HepG2 (cell line): ENCODE data around the gene PTPRN. TPM values are rescaled to one million over a fixed set of nuclear protein-coding genes. Genes with fewer than 3 reads are reported as not detected.

Experiments
- AHR ChIP-seq: IDR thresholded peaks from 2 replicates; pipeline ENCODE4 v1.6.1; 2018; ENCODE audit warnings: missing genetic modification reagents, missing compliant biosample characterization
- HNF1A ChIP-seq, 2 experiments: sonication (generic) in 1 of 2; formaldehyde crosslinking in 1 of 2; IDR thresholded peaks; 2 replicates each; pipeline versions ENCODE4 v1.4.0 to v1.6.1; 2016 to 2020; ENCODE audit warnings: borderline replicate concordance in 1 of 2, low read depth in 1 of 2, mild to moderate bottlenecking in 1 of 2, missing genetic modification reagents in 1 of 2
- IKZF4 ChIP-seq: sonication (generic); formaldehyde crosslinking; IDR thresholded peaks from 2 replicates; pipeline ENCODE4 v1.5.1; 2020; ENCODE audit warnings: borderline replicate concordance, mild to moderate bottlenecking, low read depth, missing genetic modification reagents; ENCODE audit errors: not compliant biosample characterization
- PHF20 ChIP-seq: sonication (generic); formaldehyde crosslinking; IDR thresholded peaks from 2 replicates; pipeline ENCODE4 v1.5.0; 2020; ENCODE audit warnings: mild to moderate bottlenecking, missing genetic modification reagents
- RORA ChIP-seq: sonication (generic); formaldehyde crosslinking; IDR thresholded peaks from 2 replicates; pipeline ENCODE4 v1.5.0; 2020; ENCODE audit warnings: mild to moderate bottlenecking, missing genetic modification reagents, moderate library complexity
- TMF1 ChIP-seq: sonication (generic); formaldehyde crosslinking; IDR thresholded peaks from 2 replicates; pipeline ENCODE4 v1.8.1; 2022; ENCODE audit warnings: low read depth, missing genetic modification reagents
- ZNF430 ChIP-seq: sonication (generic); formaldehyde crosslinking; IDR thresholded peaks from 2 replicates; pipeline ENCODE4 v1.9.0; 2021; ENCODE audit warnings: mild to moderate bottlenecking, missing genetic modification reagents
- ZNF512B ChIP-seq: sonication (generic); formaldehyde crosslinking; IDR thresholded peaks from 2 replicates; pipeline ENCODE4 v1.5.1; 2020; ENCODE audit warnings: missing genetic modification reagents, mild to moderate bottlenecking, borderline replicate concordance
- ZNF772 ChIP-seq: sonication (generic); formaldehyde crosslinking; IDR thresholded peaks from 2 replicates; pipeline ENCODE4 v1.5.0; 2020; ENCODE audit warnings: mild to moderate bottlenecking, missing genetic modification reagents
- ZNF816 ChIP-seq: sonication (generic); formaldehyde crosslinking; IDR thresholded peaks from 2 replicates; pipeline ENCODE4 v1.8.0; 2022; ENCODE audit warnings: missing genetic modification reagents, mild to moderate bottlenecking, borderline replicate concordance
- polyA plus RNA-seq, 8 experiments: library from polyadenylated mRNA; depleted of rRNA in 3 of 8; stranded (reverse) in 7 of 8; unstranded in 1 of 8; fragments of >200 nt; fragmentation: Illumina TruSeq in 4 of 8; extraction: Trizol in 4 of 8; gene quantifications; 2 replicates each; pipeline versions ENCODE4 v1.2.1 to v1.2.3, GENCODE V29; 2011 to 2016; ENCODE audit warnings: low read depth in 4 of 8, missing spikeins in 1 of 8, mixed read lengths in 1 of 8; ENCODE audit not compliant: insufficient read depth in 1 of 8
- total RNA-seq, 5 experiments: library from RNA; depleted of rRNA; stranded (reverse); fragments of >200 nt; fragmentation: Illumina TruSeq; extraction: Trizol; gene quantifications; 2 replicates each; pipeline ENCODE4 v1.2.3, GENCODE V29; 2016; ENCODE audit warnings: low read depth in 1 of 5
- TF ChIP-seq, protein P1 (sequence below): IDR thresholded peaks from 2 replicates; pipeline ENCODE4 v1.6.1; 2016; ENCODE audit warnings: low read depth, borderline replicate concordance
- TF ChIP-seq, protein P2 (sequence below): sonication (generic); formaldehyde crosslinking; conservative IDR thresholded peaks from 2 replicates; pipeline ENCODE4 v1.4.0; 2020; ENCODE audit warnings: missing genetic modification reagents
- TF ChIP-seq, protein P3 (sequence below): sonication (generic); formaldehyde crosslinking; IDR thresholded peaks from 2 replicates; pipeline ENCODE4 v1.5.0; 2020; ENCODE audit warnings: missing genetic modification reagents
- TF ChIP-seq, protein P4 (sequence below): sonication (generic); formaldehyde crosslinking; IDR thresholded peaks from 2 replicates; pipeline ENCODE4 v1.9.0; 2022; ENCODE audit warnings: missing genetic modification reagents, mild to moderate bottlenecking, borderline replicate concordance

Gene PTPRN
- total and polyA plus RNA-seq, 2 of the 13 experiments (the other 11 are each of a cell fraction or from before 2014, with no cell fraction given) = 0.26 TPM; not detected in 1

DNA sequence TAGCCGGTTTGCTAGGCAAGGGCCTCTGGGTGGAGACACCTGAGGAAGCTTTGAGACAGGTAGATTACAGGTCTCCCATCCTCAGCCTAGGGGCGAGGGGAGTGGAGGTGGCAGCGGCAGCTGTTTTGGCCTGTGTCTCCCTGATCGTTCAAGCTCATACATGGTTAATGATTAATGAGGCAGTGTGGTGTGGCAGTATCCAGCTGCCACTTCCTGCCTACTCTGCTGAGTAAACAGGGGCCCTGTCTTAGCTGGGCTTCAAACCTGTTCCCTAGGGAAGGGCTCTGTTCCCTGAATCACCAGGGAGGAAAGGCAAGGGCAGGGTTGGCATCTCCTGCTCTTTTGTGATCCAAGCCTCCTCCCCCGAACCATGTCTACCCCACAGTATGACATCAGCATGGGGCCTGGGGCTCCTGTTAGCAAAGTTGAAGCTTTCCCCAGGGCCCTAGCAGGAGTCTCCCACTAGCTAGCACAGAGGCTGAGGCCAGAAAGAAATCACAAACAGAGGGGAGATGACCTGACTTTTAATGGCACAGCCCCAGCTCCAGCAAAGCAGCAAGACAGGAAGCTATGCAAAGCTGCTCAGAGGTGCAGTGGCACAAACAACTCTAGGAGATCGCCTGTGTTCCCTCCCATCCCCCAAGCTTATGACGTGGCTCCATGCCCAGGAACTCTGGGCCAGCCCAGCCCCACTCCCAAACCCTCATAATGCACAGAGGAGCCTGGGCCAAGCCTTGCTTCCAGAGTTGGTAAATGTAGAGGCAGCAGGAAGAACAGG is 59.8 kb downstream of the PTPRN start (continued):
- TF ChIP-seq, protein P1, sequence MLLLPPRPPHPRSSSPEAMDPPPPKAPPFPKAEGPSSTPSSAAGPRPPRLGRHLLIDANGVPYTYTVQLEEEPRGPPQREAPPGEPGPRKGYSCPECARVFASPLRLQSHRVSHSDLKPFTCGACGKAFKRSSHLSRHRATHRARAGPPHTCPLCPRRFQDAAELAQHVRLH (CRISPR knock-in tag) = no peak; the same call in 1 of the 2 replicates
- TF ChIP-seq IKZF4 (CRISPR knock-in tag) = no peak
- TF ChIP-seq AHR (CRISPR knock-in tag) = peak; percentile 21
- peak; percentile 75; the same call in 1 of the 2 replicates for TF ChIP-seq ZNF430 (CRISPR knock-in tag)
- peak; percentile 85 for TF ChIP-seq ZNF772 (CRISPR knock-in tag)
- TF ChIP-seq HNF1A (IDR thresholded peaks at IDR 0.05; ENCODE audit: low read depth) = peak; percentile 99
- TF ChIP-seq HNF1A (CRISPR knock-in tag; IDR thresholded peaks at IDR 0.05; ENCODE audit: borderline replicate concordance) = peak; percentile 100
- TF ChIP-seq ZNF816 (CRISPR knock-in tag) = 0 out of 2 replicates have a peak, but pooled peaks have one; percentile 77
- TF ChIP-seq ZNF512B (CRISPR knock-in tag) = no peak; the same call in 1 of the 2 replicates
- TF ChIP-seq PHF20 (CRISPR knock-in tag) = no peak
- TF ChIP-seq RORA (CRISPR knock-in tag) = no peak
- peak; percentile 74 for TF ChIP-seq TMF1 (CRISPR knock-in tag)
- TF ChIP-seq, protein P2, sequence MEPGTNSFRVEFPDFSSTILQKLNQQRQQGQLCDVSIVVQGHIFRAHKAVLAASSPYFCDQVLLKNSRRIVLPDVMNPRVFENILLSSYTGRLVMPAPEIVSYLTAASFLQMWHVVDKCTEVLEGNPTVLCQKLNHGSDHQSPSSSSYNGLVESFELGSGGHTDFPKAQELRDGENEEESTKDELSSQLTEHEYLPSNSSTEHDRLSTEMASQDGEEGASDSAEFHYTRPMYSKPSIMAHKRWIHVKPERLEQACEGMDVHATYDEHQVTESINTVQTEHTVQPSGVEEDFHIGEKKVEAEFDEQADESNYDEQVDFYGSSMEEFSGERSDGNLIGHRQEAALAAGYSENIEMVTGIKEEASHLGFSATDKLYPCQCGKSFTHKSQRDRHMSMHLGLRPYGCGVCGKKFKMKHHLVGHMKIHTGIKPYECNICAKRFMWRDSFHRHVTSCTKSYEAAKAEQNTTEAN (CRISPR knock-in tag) = no peak; the same call in 1 of the 2 replicates
- TF ChIP-seq, protein P3, sequence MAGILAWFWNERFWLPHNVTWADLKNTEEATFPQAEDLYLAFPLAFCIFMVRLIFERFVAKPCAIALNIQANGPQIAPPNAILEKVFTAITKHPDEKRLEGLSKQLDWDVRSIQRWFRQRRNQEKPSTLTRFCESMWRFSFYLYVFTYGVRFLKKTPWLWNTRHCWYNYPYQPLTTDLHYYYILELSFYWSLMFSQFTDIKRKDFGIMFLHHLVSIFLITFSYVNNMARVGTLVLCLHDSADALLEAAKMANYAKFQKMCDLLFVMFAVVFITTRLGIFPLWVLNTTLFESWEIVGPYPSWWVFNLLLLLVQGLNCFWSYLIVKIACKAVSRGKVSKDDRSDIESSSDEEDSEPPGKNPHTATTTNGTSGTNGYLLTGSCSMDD = no peak
- TF ChIP-seq, protein P4, sequence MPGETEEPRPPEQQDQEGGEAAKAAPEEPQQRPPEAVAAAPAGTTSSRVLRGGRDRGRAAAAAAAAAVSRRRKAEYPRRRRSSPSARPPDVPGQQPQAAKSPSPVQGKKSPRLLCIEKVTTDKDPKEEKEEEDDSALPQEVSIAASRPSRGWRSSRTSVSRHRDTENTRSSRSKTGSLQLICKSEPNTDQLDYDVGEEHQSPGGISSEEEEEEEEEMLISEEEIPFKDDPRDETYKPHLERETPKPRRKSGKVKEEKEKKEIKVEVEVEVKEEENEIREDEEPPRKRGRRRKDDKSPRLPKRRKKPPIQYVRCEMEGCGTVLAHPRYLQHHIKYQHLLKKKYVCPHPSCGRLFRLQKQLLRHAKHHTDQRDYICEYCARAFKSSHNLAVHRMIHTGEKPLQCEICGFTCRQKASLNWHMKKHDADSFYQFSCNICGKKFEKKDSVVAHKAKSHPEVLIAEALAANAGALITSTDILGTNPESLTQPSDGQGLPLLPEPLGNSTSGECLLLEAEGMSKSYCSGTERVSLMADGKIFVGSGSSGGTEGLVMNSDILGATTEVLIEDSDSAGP (CRISPR knock-in tag) = peak; percentile 59; the same call in 1 of the 2 replicates
